Natural killer cell (primary cell): Measurements from ENCODE around the gene MYCL. TPM values are rescaled to one million over a fixed set of nuclear protein-coding genes. Genes with fewer than 3 reads are reported as not detected.
"Not testable (repeated sequence)": the region's sequence is repeated elsewhere in the genome, so short reads cannot be mapped to it uniquely, and the experiment has no call there.

Experiments
- ATAC-seq, 3 donors: fragments of 150-1000 bp in 2 of 3; fragments of 200-7000 bp in 1 of 3; cut with Tn5 transposase; 1 replicate in 1 of 3; 2 replicates in 2 of 3; pipeline ENCODE4 v1.10.0; 2021; ENCODE audit warnings: mild to moderate bottlenecking in 2 of 3, moderate library complexity in 2 of 3
- DNase-seq, 2 donors: peaks; one replicate each; pipeline versions ENCODE4 v3.0.0 to v3.0.0-alpha.2; 2013 to 2021; ENCODE audit warnings: mixed read lengths in 1 of 2
- H3K27ac ChIP-seq: one replicate; pipeline ENCODE4 v1.5.1; 2013; ENCODE audit warnings: mild to moderate bottlenecking, low read length
- H3K27me3 ChIP-seq: one replicate; pipeline ENCODE4 v1.6.1; 2013; ENCODE audit warnings: low read length; ENCODE audit not compliant: control insufficient read depth, insufficient read depth
- H3K36me3 ChIP-seq: one replicate; pipeline ENCODE4 v1.6.1; 2013; ENCODE audit warnings: low read length; ENCODE audit not compliant: control insufficient read depth, insufficient read depth
- H3K4me1 ChIP-seq: one replicate; pipeline ENCODE4 v1.6.1; 2013; ENCODE audit warnings: low read length; ENCODE audit not compliant: control insufficient read depth, insufficient read depth
- H3K4me3 ChIP-seq: one replicate; pipeline ENCODE4 v1.5.1; 2013; ENCODE audit warnings: low read length
- H3K9me3 ChIP-seq: one replicate; pipeline ENCODE4 v1.6.1; 2013; ENCODE audit warnings: low read length; ENCODE audit not compliant: control insufficient read depth, insufficient read depth
- H3K27ac Mint-ChIP-seq, 2 donors: one replicate each; pipeline ENCODE4 v1.8.0; 2022; ENCODE audit warnings: mild to moderate bottlenecking in 2 of 2, mixed read lengths in 2 of 2, moderate library complexity in 1 of 2
- H3K27me3 Mint-ChIP-seq, 2 donors: one replicate each; pipeline ENCODE4 v1.8.0; 2022; ENCODE audit warnings: low read depth in 2 of 2, mixed read lengths in 2 of 2
- H3K36me3 Mint-ChIP-seq: one replicate; pipeline ENCODE4 v1.8.0; 2022; ENCODE audit warnings: mixed read lengths
- H3K4me1 Mint-ChIP-seq, 2 donors: one replicate each; pipeline ENCODE4 v1.8.0; 2022; ENCODE audit warnings: mixed read lengths in 2 of 2
- H3K4me3 Mint-ChIP-seq: one replicate; pipeline ENCODE4 v1.8.0; 2022; ENCODE audit warnings: mild to moderate bottlenecking, moderate library complexity, mixed read lengths
- H3K9me3 Mint-ChIP-seq, 2 donors: one replicate each; pipeline ENCODE4 v1.8.0; 2022; ENCODE audit warnings: mixed read lengths in 2 of 2
- WGBS: methylation state at CpG from one replicate; pipeline ENCODE4 v1.1.7; 2013; ENCODE audit warnings: missing lambda C conversion rate; ENCODE audit not compliant: insufficient coverage; 5-methylcytosine and 5-hydroxymethylcytosine counted together
- intact Hi-C: fragments of 100-400 bp; cut with micrococcal nuclease; formaldehyde crosslinking; loops from one replicate; pipeline ENCODE4 v1.14.2; 2022
- total RNA-seq, 4 donors: library from RNA; stranded (reverse); fragments of 120-200 nt in 1 of 4; gene quantifications; one replicate each; pipeline versions ENCODE4 v1.2.3 to v1.2.4, GENCODE V29; 2013 to 2022
- TF ChIP-seq, protein P1 (sequence below): fragments of 200-600 bp; IDR thresholded peaks from one replicate; pipeline ENCODE4 v1.8.0; 2022; ENCODE audit warnings: antibody characterized with exemption

The MYCL gene
- total RNA-seq, 3 donors from 2014 or later (not counting 1 experiment from before 2014, with no cell fraction given): 0.70 to 1.9 (median 0.92) TPM

- DNase-seq (no peak), ATAC-seq (no peak)
- TF ChIP-seq, protein P1, sequence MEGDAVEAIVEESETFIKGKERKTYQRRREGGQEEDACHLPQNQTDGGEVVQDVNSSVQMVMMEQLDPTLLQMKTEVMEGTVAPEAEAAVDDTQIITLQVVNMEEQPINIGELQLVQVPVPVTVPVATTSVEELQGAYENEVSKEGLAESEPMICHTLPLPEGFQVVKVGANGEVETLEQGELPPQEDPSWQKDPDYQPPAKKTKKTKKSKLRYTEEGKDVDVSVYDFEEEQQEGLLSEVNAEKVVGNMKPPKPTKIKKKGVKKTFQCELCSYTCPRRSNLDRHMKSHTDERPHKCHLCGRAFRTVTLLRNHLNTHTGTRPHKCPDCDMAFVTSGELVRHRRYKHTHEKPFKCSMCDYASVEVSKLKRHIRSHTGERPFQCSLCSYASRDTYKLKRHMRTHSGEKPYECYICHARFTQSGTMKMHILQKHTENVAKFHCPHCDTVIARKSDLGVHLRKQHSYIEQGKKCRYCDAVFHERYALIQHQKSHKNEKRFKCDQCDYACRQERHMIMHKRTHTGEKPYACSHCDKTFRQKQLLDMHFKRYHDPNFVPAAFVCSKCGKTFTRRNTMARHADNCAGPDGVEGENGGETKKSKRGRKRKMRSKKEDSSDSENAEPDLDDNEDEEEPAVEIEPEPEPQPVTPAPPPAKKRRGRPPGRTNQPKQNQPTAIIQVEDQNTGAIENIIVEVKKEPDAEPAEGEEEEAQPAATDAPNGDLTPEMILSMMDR: no peak
- Mint-ChIP-seq H3K4me3 (no peak overlapping the region), H3K9me3 (no peaks in the 10 kb centered on the region), H3K27me3 (peaks cover 0 to 5% of the 10 kb centered on the region in 2 donors), H3K36me3 (no peaks in the 10 kb centered on the region), H3K4me1 (peaks cover 0 to 9% of the 10 kb centered on the region in 2 donors), H3K27ac (no peak overlapping the region)
- intact Hi-C loops: no loop called here
- Histone ChIP-seq H3K27me3 (no peaks in the 10 kb centered on the region), H3K36me3 (no peaks in the 10 kb centered on the region), H3K4me3 (no peak overlapping the region), H3K9me3 (no peaks in the 10 kb centered on the region), H3K4me1 (peaks cover 5% of the 10 kb centered on the region), H3K27ac (no peak overlapping the region)
- 81% methylated on average over 25 of the region's 25 CpGs for WGBS
These were observed 20.6 kb upstream of the MYCL start for GRCh38 chr1:39922251-39922688.

GRCh38 chr1:39919545-39919944 is 17.8 kb upstream of the MYCL start:
- H3K27ac ChIP-seq: no peak overlapping the region
- ATAC-seq: peak; percentile 64 to 86 (median 82)
- no peaks in the 10 kb centered on the region for H3K4me1 Mint-ChIP-seq
- intact Hi-C loops: loop anchor here (1.0 to 2.0 kb wide), 2 partner anchors 53 to 113 kb away; no protein-coding TSS in a partner anchor
- H3K36me3 ChIP-seq: no peaks in the 10 kb centered on the region
- no peak overlapping the region for H3K4me3 ChIP-seq
- H3K27me3 ChIP-seq: no peaks in the 10 kb centered on the region
- no peak overlapping the region for H3K4me3 Mint-ChIP-seq
- H3K4me1 ChIP-seq: no peaks in the 10 kb centered on the region
- H3K27me3 Mint-ChIP-seq: peaks cover 0 to 5% of the 10 kb centered on the region in 2 donors
- TF ChIP-seq, protein P1: peak; percentile 38
- no peaks in the 10 kb centered on the region for H3K9me3 ChIP-seq
- H3K9me3 Mint-ChIP-seq: no peaks in the 10 kb centered on the region
- H3K36me3 Mint-ChIP-seq: no peaks in the 10 kb centered on the region
- no peak overlapping the region for H3K27ac Mint-ChIP-seq
- peak in 1 of 2 donors; percentile 83 for DNase-seq
- 26% methylated on average over 3 of the region's 3 CpGs for WGBS

GRCh38 chr1:39917825-39918224 is 16.1 kb upstream of the MYCL start:
- no peak overlapping the region for H3K4me3 ChIP-seq
- no peaks in the 10 kb centered on the region for H3K36me3 Mint-ChIP-seq
- no peaks in the 10 kb centered on the region for H3K9me3 ChIP-seq
- no peaks in the 10 kb centered on the region for H3K9me3 Mint-ChIP-seq
- intact Hi-C loops: loop anchor here (2.0 kb wide), 1 partner anchor 55 kb away; no protein-coding TSS in a partner anchor
- H3K4me1 Mint-ChIP-seq: no peaks in the 10 kb centered on the region
- no peak for DNase-seq
- H3K27me3 Mint-ChIP-seq: peaks cover 0 to 5% of the 10 kb centered on the region in 2 donors
- no peak overlapping the region for H3K4me3 Mint-ChIP-seq
- no peaks in the 10 kb centered on the region for H3K36me3 ChIP-seq
- ATAC-seq: no peak
- no peak overlapping the region for H3K27ac Mint-ChIP-seq
- 100% methylated on average over 2 of the region's 2 CpGs for WGBS
- TF ChIP-seq, protein P1: no peak
- H3K4me1 ChIP-seq: no peaks in the 10 kb centered on the region
- no peaks in the 10 kb centered on the region for H3K27me3 ChIP-seq
- no peak overlapping the region for H3K27ac ChIP-seq

DNA sequence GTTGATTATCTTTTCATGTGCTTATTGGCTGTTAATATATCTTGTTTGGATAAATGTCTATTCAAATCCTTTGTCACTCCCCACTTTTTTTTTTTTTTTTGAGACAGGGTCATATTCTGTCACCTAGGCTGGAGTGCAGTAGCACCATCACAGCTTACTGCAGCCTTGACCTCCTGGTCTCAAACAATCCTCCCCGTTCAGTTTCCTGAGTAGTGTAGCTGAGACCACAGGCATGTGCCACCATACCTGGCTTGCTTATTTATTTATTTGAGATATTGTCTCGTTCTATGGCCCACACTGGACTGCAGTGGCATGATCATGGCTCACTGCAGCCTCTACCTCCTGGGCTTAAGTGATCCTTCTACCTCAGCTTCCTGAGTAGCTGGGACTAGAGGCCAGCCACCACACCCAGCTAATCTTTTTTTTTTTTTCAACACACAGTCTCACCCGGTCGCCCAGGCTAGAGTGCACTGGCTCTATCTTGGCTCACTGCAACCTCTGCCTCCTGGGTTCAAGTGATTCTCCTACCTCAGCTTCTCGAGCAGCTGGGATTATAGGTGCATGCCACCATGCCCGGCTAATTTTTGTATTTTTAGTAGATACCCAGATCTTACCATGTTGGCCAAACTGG is 13.9 kb upstream of the MYCL start:
- Histone ChIP-seq H3K36me3 (no peaks in the 10 kb centered on the region), H3K4me1 (no peaks in the 10 kb centered on the region), H3K27ac (no peak overlapping the region), H3K9me3 (no peaks in the 10 kb centered on the region), H3K4me3 (no peak overlapping the region), H3K27me3 (no peaks in the 10 kb centered on the region)
- intact Hi-C loops: no loop called here
- H3K27ac Mint-ChIP-seq: no peak overlapping the region
- no peak overlapping the region for H3K4me3 Mint-ChIP-seq
- no peaks in the 10 kb centered on the region for H3K9me3 Mint-ChIP-seq
- H3K27me3 Mint-ChIP-seq: peaks cover 0 to 3% of the 10 kb centered on the region in 2 donors
- H3K4me1 Mint-ChIP-seq: no peaks in the 10 kb centered on the region
- DNase-seq: no peak
- WGBS: 84% methylated on average over 6 of the region's 6 CpGs
- TF ChIP-seq, protein P1: no peak
- ATAC-seq: no peak
- no peaks in the 10 kb centered on the region for H3K36me3 Mint-ChIP-seq

DNA sequence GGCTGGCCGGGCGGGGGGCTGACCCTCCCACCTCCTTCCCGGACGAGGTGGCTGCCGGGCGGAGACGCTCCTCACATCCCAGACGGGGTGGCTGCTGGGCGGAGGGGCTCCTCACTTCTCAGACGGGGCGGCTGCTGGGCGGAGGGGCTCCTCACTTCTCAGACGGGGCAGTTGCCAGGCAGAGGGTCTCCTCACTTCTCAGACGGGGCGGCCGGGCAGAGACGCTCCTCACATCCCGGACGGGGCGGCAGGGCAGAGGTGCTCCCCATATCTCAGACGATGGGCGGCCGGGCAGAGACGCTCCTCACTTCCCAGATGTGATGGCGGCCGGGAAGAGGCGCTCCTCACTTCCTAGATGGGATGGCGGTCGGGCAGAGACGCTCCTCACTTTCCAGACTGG is 11.4 kb upstream of the MYCL start:
- H3K27ac Mint-ChIP-seq, H3K36me3 ChIP-seq, intact Hi-C loops, H3K36me3 Mint-ChIP-seq, H3K27ac ChIP-seq, H3K4me1 ChIP-seq, H3K4me3 Mint-ChIP-seq, H3K9me3 ChIP-seq, H3K4me1 Mint-ChIP-seq, H3K27me3 Mint-ChIP-seq, H3K27me3 ChIP-seq, H3K9me3 Mint-ChIP-seq, ATAC-seq, H3K4me3 ChIP-seq, DNase-seq: not testable (repeated sequence)
- 95% methylated on average over 10 of the region's 30 CpGs for WGBS
